ENCODE data around the gene SLC25A44.

SLC25A44 gene

GRCh38 chr1:156164125-156164831 lies 29.6 kb upstream of the SLC25A44 start:
- no peak for DNase-seq (ENCODE audit: extremely low read depth, low read depth)
- TF ChIP-seq CTCF (IDR thresholded peaks at IDR 0.05; ENCODE audit: low read depth, low read length), result no peak

- no peak for DNase-seq (ENCODE audit: extremely low read depth, low read depth)
- TF ChIP-seq CTCF (IDR thresholded peaks at IDR 0.05; ENCODE audit: low read depth, low read length), result no peak
These were observed 28.8 kb upstream of the SLC25A44 start for GRCh38 chr1:156165083-156165482.

GRCh38 chr1:156167536-156167935 lies 26.4 kb upstream of the SLC25A44 start:
- DNase-seq (ENCODE audit: extremely low read depth, low read depth), result no peak
- no peak for TF ChIP-seq CTCF (IDR thresholded peaks at IDR 0.05; ENCODE audit: low read depth, low read length)

GRCh38 chr1:156172696-156173470 lies 21.0 kb upstream of the SLC25A44 start:
- TF ChIP-seq CTCF (IDR thresholded peaks at IDR 0.05; ENCODE audit: low read depth, low read length), result no peak
- DNase-seq (ENCODE audit: extremely low read depth, low read depth), result no peak

- TF ChIP-seq CTCF (IDR thresholded peaks at IDR 0.05; ENCODE audit: low read depth, low read length), result no peak
- no peak for DNase-seq (ENCODE audit: extremely low read depth, low read depth)
These were observed 17.2 kb upstream of the SLC25A44 start for GRCh38 chr1:156176610-156177210.

- no peak for TF ChIP-seq CTCF (IDR thresholded peaks at IDR 0.05; ENCODE audit: low read depth, low read length)
- no peak for DNase-seq (ENCODE audit: extremely low read depth, low read depth)
These were observed 15.8 kb upstream of the SLC25A44 start for GRCh38 chr1:156177919-156178654.

Data from AG09319 (cell line).